Vagina (tissue), 2 donors: ENCODE results near the gene ULBP1. TPM values are rescaled to one million over a fixed set of nuclear protein-coding genes. Genes with fewer than 3 reads are reported as not detected.
"Not testable (repeated sequence)": the region's sequence is repeated elsewhere in the genome, so short reads cannot be mapped to it uniquely, and the experiment has no call there.

Experiments
- DNase-seq, 2 donors: peaks; one replicate each; pipeline ENCODE4 v3.0.0-alpha.2; 2017; ENCODE audit errors: extremely low spot score in 2 of 2
- H3K27ac ChIP-seq: fragments of 200-600 bp; sonication (generic); one replicate; pipeline ENCODE4 v1.5.1; 2019
- H3K27me3 ChIP-seq: fragments of 200-600 bp; sonication (generic); one replicate; pipeline ENCODE4 v1.5.1; 2019
- H3K36me3 ChIP-seq, 2 donors: fragments of 200-600 bp; sonication (generic); one replicate each; pipeline ENCODE4 v1.5.1; 2017 to 2019
- H3K4me1 ChIP-seq: fragments of 200-600 bp; sonication (generic); one replicate; pipeline ENCODE4 v1.5.1; 2019
- H3K4me3 ChIP-seq, 2 donors: fragments of 200-600 bp; sonication (generic); 1 replicate in 1 of 2; 2 replicates in 1 of 2; pipeline ENCODE4 v1.5.1; 2016 to 2019
- H3K9me3 ChIP-seq: fragments of 200-600 bp; sonication (generic); one replicate; pipeline ENCODE4 v1.5.1; 2019
- POLR2A ChIP-seq, 2 donors: fragments of 450-650 bp; IDR thresholded peaks; one replicate each; pipeline ENCODE4 v1.6.1; 2017; ENCODE audit warnings: antibody characterized with exemption in 2 of 2, mild to moderate bottlenecking in 2 of 2, moderate library complexity in 2 of 2
- POLR2AphosphoS5 ChIP-seq, 2 donors: sonication (generic); formaldehyde crosslinking; IDR thresholded peaks; one replicate each; pipeline ENCODE4 v1.9.0; 2017; ENCODE audit warnings: antibody characterized with exemption in 2 of 2, mild to moderate bottlenecking in 2 of 2, low read depth in 1 of 2; ENCODE audit not compliant: insufficient read depth in 1 of 2
- intact Hi-C: fragments of 100-400 bp; cut with DNase I; formaldehyde crosslinking; loops from one replicate; pipeline ENCODE4 v1.15.1; 2023
- total RNA-seq: library from RNA; depleted of rRNA; stranded (reverse); fragments of >200 nt; gene quantifications from one replicate; pipeline ENCODE4 v1.2.3, GENCODE V29; 2016
- TF ChIP-seq, protein P1 (sequence below), 3 experiments: fragments of 450-650 bp in 2 of 3; fragments of 200-600 bp in 1 of 3; sonication (generic) in 1 of 3; IDR thresholded peaks; one replicate each; pipeline ENCODE4 v1.5.1; 2017 to 2019; ENCODE audit warnings: antibody characterized with exemption in 3 of 3, mild to moderate bottlenecking in 2 of 3, moderate library complexity in 2 of 3

Gene ULBP1
- total RNA-seq, 1 donor from 2014 or later: not detected

DNA sequence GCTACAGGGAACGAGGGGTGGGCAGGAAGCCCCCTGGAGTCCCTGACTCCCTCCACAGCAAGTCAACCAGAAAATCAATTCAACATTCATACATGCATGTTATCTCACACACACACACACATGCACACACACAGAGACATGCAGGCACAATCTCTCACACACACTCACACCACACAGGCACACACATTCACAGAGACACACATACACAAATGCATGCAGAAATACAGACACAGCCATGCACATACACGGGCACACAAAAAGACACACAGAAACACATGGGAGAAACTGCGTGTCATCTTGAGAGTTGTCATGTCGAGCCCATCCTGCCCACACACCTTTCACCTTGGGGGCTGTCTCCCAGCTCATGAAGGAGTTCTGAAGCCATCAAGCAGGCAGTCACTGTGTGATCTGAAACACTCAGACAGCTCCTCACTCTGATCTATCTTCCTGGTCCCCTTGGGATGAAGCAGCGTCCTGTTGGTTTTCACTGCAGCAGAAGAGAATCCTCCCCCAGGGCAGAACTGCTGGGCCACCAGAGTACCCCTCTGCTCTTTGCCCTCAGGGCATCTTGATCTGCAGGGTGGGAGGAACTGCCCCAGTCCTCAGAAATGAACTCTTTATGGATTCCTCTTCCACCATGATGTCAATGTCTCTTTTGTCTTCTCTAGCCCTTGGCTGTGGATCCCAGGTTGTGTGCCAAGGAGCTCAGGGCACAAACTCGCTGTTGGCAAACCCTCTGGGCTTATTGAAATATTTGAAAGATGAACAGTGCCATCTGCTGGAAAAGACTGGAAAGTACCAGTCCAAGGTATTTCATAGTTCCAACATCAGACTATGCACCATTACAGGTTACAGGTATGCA is 52.8 kb downstream of the ULBP1 start:
- peak in 1 of 2 donors; percentile 46 for DNase-seq
- H3K36me3 ChIP-seq: no peaks in the 10 kb centered on the region
- TF ChIP-seq, protein P1, sequence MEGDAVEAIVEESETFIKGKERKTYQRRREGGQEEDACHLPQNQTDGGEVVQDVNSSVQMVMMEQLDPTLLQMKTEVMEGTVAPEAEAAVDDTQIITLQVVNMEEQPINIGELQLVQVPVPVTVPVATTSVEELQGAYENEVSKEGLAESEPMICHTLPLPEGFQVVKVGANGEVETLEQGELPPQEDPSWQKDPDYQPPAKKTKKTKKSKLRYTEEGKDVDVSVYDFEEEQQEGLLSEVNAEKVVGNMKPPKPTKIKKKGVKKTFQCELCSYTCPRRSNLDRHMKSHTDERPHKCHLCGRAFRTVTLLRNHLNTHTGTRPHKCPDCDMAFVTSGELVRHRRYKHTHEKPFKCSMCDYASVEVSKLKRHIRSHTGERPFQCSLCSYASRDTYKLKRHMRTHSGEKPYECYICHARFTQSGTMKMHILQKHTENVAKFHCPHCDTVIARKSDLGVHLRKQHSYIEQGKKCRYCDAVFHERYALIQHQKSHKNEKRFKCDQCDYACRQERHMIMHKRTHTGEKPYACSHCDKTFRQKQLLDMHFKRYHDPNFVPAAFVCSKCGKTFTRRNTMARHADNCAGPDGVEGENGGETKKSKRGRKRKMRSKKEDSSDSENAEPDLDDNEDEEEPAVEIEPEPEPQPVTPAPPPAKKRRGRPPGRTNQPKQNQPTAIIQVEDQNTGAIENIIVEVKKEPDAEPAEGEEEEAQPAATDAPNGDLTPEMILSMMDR (IDR thresholded peaks at IDR 0.05): peak; percentile 47 to 64 (median 50)
- TF ChIP-seq POLR2A (IDR thresholded peaks at IDR 0.05) (no peak), POLR2AphosphoS5 (IDR thresholded peaks at IDR 0.05; ENCODE audit: insufficient read depth in 1 of 2, low read depth in 1 of 2) (no peak)
- no peaks in the 10 kb centered on the region for H3K9me3 ChIP-seq
- peaks cover 4% of the 10 kb centered on the region for H3K27me3 ChIP-seq
- no peak overlapping the region for H3K27ac ChIP-seq
- intact Hi-C loops: loop anchor here (1.0 kb wide), 1 partner anchor 80 kb away; no protein-coding TSS in a partner anchor
- H3K4me3 ChIP-seq: no peak overlapping the region
- peaks cover 15% of the 10 kb centered on the region for H3K4me1 ChIP-seq

DNA sequence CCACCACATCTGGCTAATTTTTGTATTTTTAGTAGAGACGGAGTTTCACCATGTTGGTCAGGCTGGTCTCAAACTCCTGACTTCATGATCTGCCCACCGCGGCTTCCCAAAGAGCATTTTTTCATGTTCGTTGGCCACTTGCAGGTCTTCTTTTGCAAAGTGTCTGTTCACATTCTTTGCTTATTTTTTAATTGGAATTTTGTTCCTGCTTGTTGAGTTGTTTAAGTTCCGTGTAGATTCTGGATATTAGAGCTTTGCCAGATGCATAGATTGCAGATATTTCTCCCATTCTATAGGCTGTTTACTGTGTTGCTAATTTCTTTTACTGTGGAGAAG is 53.4 kb downstream of the ULBP1 start:
- H3K4me1 ChIP-seq: peaks cover 15% of the 10 kb centered on the region
- H3K36me3 ChIP-seq, DNase-seq, H3K9me3 ChIP-seq, intact Hi-C loops, H3K4me3 ChIP-seq, H3K27me3 ChIP-seq, H3K27ac ChIP-seq: not testable (repeated sequence)

DNA sequence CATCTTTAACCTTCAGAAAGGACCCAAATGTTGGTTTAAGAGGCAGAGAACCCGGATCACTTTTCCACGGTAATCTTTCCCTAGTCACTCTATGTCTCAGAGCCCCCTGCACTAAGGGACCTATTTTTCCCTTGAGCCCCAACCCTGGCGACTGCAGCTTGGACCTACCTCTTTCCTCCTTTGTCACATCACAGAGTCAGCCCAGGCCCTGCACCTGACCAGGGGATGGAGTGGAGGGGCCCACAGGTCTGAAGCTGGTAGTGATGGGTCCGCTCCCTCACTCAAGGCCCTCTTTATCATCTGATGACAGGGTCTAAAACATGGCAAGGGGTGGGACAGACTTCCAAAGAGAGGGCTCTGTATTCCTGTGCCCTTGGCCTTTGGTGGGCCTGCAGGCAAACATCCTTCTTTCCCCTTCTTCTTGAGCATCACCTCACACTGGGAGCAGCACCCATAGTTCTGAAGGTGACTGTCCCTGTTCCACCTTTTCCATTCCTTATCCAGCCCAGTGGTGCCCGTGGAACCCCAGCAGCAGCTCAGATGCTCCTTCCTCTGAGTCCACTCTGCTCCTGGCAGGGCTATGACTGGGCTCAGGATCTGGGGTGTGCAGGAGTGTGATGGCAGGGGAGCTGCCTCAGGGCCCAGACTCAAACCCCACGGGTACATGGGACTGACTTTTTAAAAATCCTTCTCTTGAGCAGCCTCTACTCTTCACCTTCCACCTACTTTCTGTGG is 55.3 kb downstream of the ULBP1 start:
- no peak overlapping the region for H3K4me3 ChIP-seq
- H3K27ac ChIP-seq: no peak overlapping the region
- H3K9me3 ChIP-seq: no peaks in the 10 kb centered on the region
- DNase-seq: peak in 1 of 2 donors; percentile 52
- intact Hi-C loops: no loop called here
- H3K36me3 ChIP-seq: no peaks in the 10 kb centered on the region
- H3K27me3 ChIP-seq: no peaks in the 10 kb centered on the region
- no peak for TF ChIP-seq POLR2A (IDR thresholded peaks at IDR 0.05)
- TF ChIP-seq, protein P1 (IDR thresholded peaks at IDR 0.05): no peak
- no peak for TF ChIP-seq POLR2AphosphoS5 (IDR thresholded peaks at IDR 0.05; ENCODE audit: insufficient read depth in 1 of 2, low read depth in 1 of 2)
- peaks cover 15% of the 10 kb centered on the region for H3K4me1 ChIP-seq

DNA sequence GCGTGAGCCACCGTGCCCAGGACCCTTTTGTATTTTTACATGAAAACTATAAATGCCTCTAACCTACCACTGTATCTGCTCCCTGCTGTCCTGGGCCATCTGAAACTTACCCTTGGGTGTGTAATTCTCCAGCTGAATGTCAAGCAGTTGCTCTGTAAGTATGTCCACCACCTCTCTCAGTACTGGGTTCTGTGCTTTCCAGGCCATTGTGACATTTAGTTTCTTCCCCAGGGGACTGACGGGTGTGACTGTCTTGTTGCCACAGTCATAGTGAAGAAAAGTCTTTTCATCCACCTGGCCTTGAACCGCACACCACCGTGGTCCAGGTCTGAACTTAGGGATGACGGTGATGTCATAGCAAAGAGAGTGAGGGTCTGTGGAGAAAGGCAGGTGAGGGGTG is 58.1 kb downstream of the ULBP1 start:
- H3K27me3 ChIP-seq, H3K4me3 ChIP-seq, intact Hi-C loops, H3K36me3 ChIP-seq, DNase-seq, H3K9me3 ChIP-seq, H3K27ac ChIP-seq: not testable (repeated sequence)
- peaks cover 20% of the 10 kb centered on the region for H3K4me1 ChIP-seq

Other genes starting within 250 kb of the ULBP1 start
- gene LATS1, start 245.8 kb upstream of the ULBP1 start, total RNA-seq: 28.0 TPM
- gene NUP43, start 217.4 kb upstream of the ULBP1 start, total RNA-seq: 25.0 TPM
- 105 TPM for gene PCMT1, start 214.2 kb upstream of the ULBP1 start, total RNA-seq
- gene LRP11, start 99.6 kb upstream of the ULBP1 start, total RNA-seq: 35.1 TPM
- gene RAET1E, start 65.8 kb upstream of the ULBP1 start, total RNA-seq: 27.5 TPM
- 4.9 TPM for gene RAET1G, start 40.8 kb upstream of the ULBP1 start, total RNA-seq
- gene ULBP2, start 21.9 kb upstream of the ULBP1 start, total RNA-seq: not detected
- gene RAET1L, start 61.6 kb downstream of the ULBP1 start, total RNA-seq: 8.3 TPM
- 1.7 TPM for gene ULBP3, start 105.2 kb downstream of the ULBP1 start, total RNA-seq
- gene PPP1R14C, start 179.1 kb downstream of the ULBP1 start, total RNA-seq: 23.8 TPM